ENCODE data around the gene PPM1D. TPM values are rescaled to one million over a fixed set of nuclear protein-coding genes. Genes with fewer than 3 reads are reported as not detected.
A peak's percentile ranks its signal among the peaks of the same experiment; 100 is the strongest.

PPM1D gene
- total and polyA plus RNA-seq, 2 of the 13 experiments (the other 11 are each of a cell fraction or from before 2014, with no cell fraction given) = 8.0 to 26.2 TPM

DNA sequence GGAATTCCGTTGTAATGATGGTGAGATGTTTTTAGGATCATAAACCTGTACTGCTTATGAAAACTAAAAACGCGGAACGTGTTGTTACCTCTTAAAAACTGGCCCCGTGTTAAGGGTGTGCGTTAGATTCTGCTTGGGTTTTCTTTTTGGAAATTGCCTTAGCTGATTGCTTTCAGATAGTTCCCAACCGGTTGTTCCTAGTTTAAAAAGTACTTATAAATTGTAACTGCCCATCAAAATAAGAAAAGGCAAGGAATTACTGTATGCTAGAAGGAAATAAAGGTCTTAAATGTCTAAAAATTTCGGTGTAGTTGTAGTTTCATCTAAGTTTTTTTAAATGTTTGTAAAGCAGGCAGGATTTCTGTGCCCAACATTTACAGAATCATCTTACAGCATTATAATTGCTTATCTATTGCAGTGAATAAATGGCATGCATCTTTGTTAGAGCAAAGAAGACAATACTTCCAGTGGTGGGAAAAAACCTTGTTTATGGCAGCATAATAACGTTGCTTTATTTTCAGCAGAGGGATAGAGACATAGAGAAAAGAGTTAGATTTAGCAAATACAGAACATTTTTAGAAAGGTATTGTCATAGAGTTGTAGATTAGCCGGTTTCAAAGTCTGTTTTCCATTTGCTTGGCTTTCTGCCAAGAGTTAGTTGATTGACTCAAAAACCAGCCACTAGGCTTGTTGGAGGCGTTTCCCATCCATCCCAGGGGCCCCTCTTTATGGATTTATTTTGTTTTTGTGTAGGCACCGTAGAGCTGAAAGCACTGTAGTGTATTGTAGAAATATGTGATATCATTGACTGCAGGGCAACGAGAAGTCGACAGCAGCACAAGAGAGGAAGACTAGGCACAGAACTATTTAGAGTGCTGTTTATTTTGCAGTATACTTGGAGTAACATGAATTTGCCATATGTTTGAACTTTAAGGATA is 1.7 kb downstream of the PPM1D start (continued):
- TF ChIP-seq SKI (IDR thresholded peaks at IDR 0.05; ENCODE audit: partially characterized antibody) (no peak), MBNL3 (CRISPR knock-in tag; conservative IDR thresholded peaks at IDR 0.05) (no peak), DNMT3B (CRISPR knock-in tag; conservative IDR thresholded peaks at IDR 0.05) (no peak; the same call in 1 of the 2 replicates), POGZ (CRISPR knock-in tag; IDR thresholded peaks at IDR 0.05) (no peak), ZNF605 (CRISPR knock-in tag; IDR thresholded peaks at IDR 0.05) (no peak), KLF9 (CRISPR knock-in tag; IDR thresholded peaks at IDR 0.05; ENCODE audit: low read depth) (no peak), ZNF619 (CRISPR knock-in tag; IDR thresholded peaks at IDR 0.05) (no peak), MAFF (IDR thresholded peaks at IDR 0.05; ENCODE audit: low read depth, low read length) (no peak), HES4 (CRISPR knock-in tag; IDR thresholded peaks at IDR 0.05; ENCODE audit: borderline replicate concordance) (no peak), ZNF329 (CRISPR knock-in tag; IDR thresholded peaks at IDR 0.05; ENCODE audit: low read depth) (no peak), ZBTB1 (CRISPR knock-in tag; IDR thresholded peaks at IDR 0.05; ENCODE audit: borderline replicate concordance) (no peak), SMARCE1 (IDR thresholded peaks at IDR 0.05; ENCODE audit: borderline replicate concordance) (no peak), MIXL1 (CRISPR knock-in tag; IDR thresholded peaks at IDR 0.05) (peak; percentile 56; the same call in 1 of the 2 replicates), ZMYM4 (CRISPR knock-in tag; IDR thresholded peaks at IDR 0.05) (peak; percentile 50; the same call in 1 of the 2 replicates), ZKSCAN1 (IDR thresholded peaks at IDR 0.05; ENCODE audit: low read length) (no peak), FLYWCH1 (CRISPR knock-in tag; IDR thresholded peaks at IDR 0.05) (no peak), ZNF839 (CRISPR knock-in tag; IDR thresholded peaks at IDR 0.05; ENCODE audit: borderline replicate concordance) (no peak), FIP1L1 (IDR thresholded peaks at IDR 0.05; ENCODE audit: borderline replicate concordance, insufficient read depth, low read depth, low read length) (no peak), KDM6A (CRISPR knock-in tag; IDR thresholded peaks at IDR 0.05; ENCODE audit: low read depth) (peak; percentile 35; the same call in 1 of the 2 replicates)
- TF ChIP-seq, protein P1, sequence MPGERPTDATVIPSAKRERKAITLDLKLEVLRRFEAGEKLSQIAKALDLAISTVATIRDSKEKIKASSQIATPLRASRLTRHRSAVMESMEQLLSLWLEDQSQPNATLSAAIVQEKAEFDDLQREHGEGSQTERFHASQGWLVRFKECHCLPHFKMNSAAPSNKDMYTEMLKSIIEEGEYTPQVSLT (CRISPR knock-in tag; IDR thresholded peaks at IDR 0.05; ENCODE audit: borderline replicate concordance, low read depth) = no peak
- TF ChIP-seq, protein P2, sequence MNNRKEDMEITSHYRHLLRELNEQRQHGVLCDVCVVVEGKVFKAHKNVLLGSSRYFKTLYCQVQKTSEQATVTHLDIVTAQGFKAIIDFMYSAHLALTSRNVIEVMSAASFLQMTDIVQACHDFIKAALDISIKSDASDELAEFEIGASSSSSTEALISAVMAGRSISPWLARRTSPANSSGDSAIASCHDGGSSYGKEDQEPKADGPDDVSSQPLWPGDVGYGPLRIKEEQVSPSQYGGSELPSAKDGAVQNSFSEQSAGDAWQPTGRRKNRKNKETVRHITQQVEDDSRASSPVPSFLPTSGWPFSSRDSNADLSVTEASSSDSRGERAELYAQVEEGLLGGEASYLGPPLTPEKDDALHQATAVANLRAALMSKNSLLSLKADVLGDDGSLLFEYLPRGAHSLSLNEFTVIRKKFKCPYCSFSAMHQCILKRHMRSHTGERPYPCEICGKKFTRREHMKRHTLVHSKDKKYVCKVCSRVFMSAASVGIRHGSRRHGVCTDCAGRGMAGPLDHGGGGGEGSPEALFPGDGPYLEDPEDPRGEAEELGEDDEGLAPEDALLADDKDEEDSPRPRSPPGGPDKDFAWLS (CRISPR knock-in tag; IDR thresholded peaks at IDR 0.05; ENCODE audit: borderline replicate concordance) = no peak
- TF ChIP-seq, protein P3, sequence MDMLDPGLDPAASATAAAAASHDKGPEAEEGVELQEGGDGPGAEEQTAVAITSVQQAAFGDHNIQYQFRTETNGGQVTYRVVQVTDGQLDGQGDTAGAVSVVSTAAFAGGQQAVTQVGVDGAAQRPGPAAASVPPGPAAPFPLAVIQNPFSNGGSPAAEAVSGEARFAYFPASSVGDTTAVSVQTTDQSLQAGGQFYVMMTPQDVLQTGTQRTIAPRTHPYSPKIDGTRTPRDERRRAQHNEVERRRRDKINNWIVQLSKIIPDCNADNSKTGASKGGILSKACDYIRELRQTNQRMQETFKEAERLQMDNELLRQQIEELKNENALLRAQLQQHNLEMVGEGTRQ (IDR thresholded peaks at IDR 0.05; ENCODE audit: low read depth, low read length) = no peak
- TF ChIP-seq, protein P3 (CRISPR knock-in tag; IDR thresholded peaks at IDR 0.05; ENCODE audit: borderline replicate concordance) = no peak
- TF ChIP-seq, protein P4, sequence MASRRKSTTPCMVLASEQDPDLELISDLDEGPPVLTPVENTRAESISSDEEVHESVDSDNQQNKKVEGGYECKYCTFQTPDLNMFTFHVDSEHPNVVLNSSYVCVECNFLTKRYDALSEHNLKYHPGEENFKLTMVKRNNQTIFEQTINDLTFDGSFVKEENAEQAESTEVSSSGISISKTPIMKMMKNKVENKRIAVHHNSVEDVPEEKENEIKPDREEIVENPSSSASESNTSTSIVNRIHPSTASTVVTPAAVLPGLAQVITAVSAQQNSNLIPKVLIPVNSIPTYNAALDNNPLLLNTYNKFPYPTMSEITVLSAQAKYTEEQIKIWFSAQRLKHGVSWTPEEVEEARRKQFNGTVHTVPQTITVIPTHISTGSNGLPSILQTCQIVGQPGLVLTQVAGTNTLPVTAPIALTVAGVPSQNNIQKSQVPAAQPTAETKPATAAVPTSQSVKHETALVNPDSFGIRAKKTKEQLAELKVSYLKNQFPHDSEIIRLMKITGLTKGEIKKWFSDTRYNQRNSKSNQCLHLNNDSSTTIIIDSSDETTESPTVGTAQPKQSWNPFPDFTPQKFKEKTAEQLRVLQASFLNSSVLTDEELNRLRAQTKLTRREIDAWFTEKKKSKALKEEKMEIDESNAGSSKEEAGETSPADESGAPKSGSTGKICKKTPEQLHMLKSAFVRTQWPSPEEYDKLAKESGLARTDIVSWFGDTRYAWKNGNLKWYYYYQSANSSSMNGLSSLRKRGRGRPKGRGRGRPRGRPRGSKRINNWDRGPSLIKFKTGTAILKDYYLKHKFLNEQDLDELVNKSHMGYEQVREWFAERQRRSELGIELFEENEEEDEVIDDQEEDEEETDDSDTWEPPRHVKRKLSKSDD (CRISPR knock-in tag; IDR thresholded peaks at IDR 0.05; ENCODE audit: low read depth) = no peak

Measured in HepG2 (cell line).